ELR (cell line): ENCODE measurements around the gene ACSL6.
"Not testable (repeated sequence)": the region's sequence is repeated elsewhere in the genome, so short reads cannot be mapped to it uniquely, and the experiment has no call there.

Source experiments
- DNase-seq: peaks from one replicate; pipeline ENCODE4 v3.0.0-alpha.2; 2015; ENCODE audit warnings: low read depth

Gene ACSL6

GRCh38 chr5:131942016-131942415 lies 69.4 kb downstream of the ACSL6 start:
- DNase-seq = no peak

- no peak for DNase-seq
Measured at GRCh38 chr5:131939690-131940345, 71.6 kb downstream of the ACSL6 start.

GRCh38 chr5:131932235-131932634 lies 79.2 kb downstream of the ACSL6 start:
- no peak for DNase-seq

- DNase-seq = no peak
Measured at GRCh38 chr5:131928957-131929356, 82.5 kb downstream of the ACSL6 start.

GRCh38 chr5:131926168-131926567 lies 85.3 kb downstream of the ACSL6 start:
- no peak for DNase-seq

GRCh38 chr5:131916481-131916880 lies 95.0 kb downstream of the ACSL6 start:
- no peak for DNase-seq

- no peak for DNase-seq
Measured at GRCh38 chr5:131914472-131914871, 97.0 kb downstream of the ACSL6 start.

- no peak for DNase-seq
Measured at GRCh38 chr5:131913603-131914002, 97.9 kb downstream of the ACSL6 start.

GRCh38 chr5:131906668-131907067 lies 104.8 kb downstream of the ACSL6 start:
- DNase-seq = no peak

GRCh38 chr5:131902266-131902665 lies 109.2 kb downstream of the ACSL6 start:
- DNase-seq = not testable (repeated sequence)
